GM12878 (cell line): Measurements from ENCODE around the gene ZNF599. TPM values are rescaled to one million over a fixed set of nuclear protein-coding genes. Genes with fewer than 3 reads are reported as not detected.

ENCODE experiments used
- ATF3 ChIP-seq: IDR thresholded peaks from 2 replicates; pipeline ENCODE4 v1.6.1; 2011; ENCODE audit warnings: low read depth, mild to moderate bottlenecking, low read length, moderate library complexity, borderline replicate concordance; ENCODE audit errors: extremely low read depth
- BHLHE40 ChIP-seq, 2 experiments: fragments of 450-650 bp in 1 of 2; IDR thresholded peaks; 2 replicates each; pipeline ENCODE4 v1.6.1; 2011 to 2017; ENCODE audit warnings: low read depth in 2 of 2, borderline replicate concordance in 1 of 2, improper control_type of control experiment in 1 of 2, low read length in 1 of 2, mild to moderate bottlenecking in 1 of 2
- CUX1 ChIP-seq: IDR thresholded peaks from 2 replicates; pipeline ENCODE4 v1.6.1; 2012; ENCODE audit warnings: improper control_type of control experiment, low read depth, low read length; ENCODE audit not compliant: insufficient replicate concordance
- DPF2 ChIP-seq: fragments of 450-650 bp; IDR thresholded peaks from 2 replicates; pipeline ENCODE4 v1.6.1; 2017; ENCODE audit warnings: mild to moderate bottlenecking
- E2F8 ChIP-seq: fragments of 450-650 bp; IDR thresholded peaks from 2 replicates; pipeline ENCODE4 v1.6.1; 2018; ENCODE audit warnings: mild to moderate bottlenecking, low read depth, moderate library complexity; ENCODE audit not compliant: partially characterized antibody
- ELK1 ChIP-seq: IDR thresholded peaks from 2 replicates; pipeline ENCODE4 v1.6.1; 2012; ENCODE audit warnings: low read depth, low read length, improper control_type of control experiment
- HCFC1 ChIP-seq: fragments of 150-350 bp; IDR thresholded peaks from 2 replicates; pipeline ENCODE4 v1.6.1; 2014; ENCODE audit warnings: low read length
- JUND ChIP-seq: IDR thresholded peaks from 2 replicates; pipeline ENCODE4 v1.6.1; 2012; ENCODE audit warnings: low read depth, mild to moderate bottlenecking, low read length, improper control_type of control experiment, moderate library complexity
- KDM1A ChIP-seq: fragments of 200-600 bp; sonication (generic); IDR thresholded peaks from 2 replicates; pipeline ENCODE4 v1.6.1; 2016; ENCODE audit warnings: borderline replicate concordance
- NFYA ChIP-seq: IDR thresholded peaks from 2 replicates; pipeline ENCODE4 v1.6.1; 2011; ENCODE audit warnings: low read depth, mild to moderate bottlenecking, low read length, improper control_type of control experiment, borderline replicate concordance
- PBX3 ChIP-seq: IDR thresholded peaks from 2 replicates; pipeline ENCODE4 v1.6.1; 2011; ENCODE audit warnings: mild to moderate bottlenecking, low read depth, low read length, moderate library complexity; ENCODE audit not compliant: insufficient replicate concordance
- PKNOX1 ChIP-seq: fragments of 450-650 bp; IDR thresholded peaks from 2 replicates; pipeline ENCODE4 v1.6.1; 2016; ENCODE audit warnings: mild to moderate bottlenecking
- SIN3A ChIP-seq: IDR thresholded peaks from 2 replicates; pipeline ENCODE4 v1.6.1; 2012; ENCODE audit warnings: low read depth, low read length, improper control_type of control experiment
- SRF ChIP-seq, 2 experiments: IDR thresholded peaks; 2 replicates each; pipeline ENCODE4 v1.6.1; 2011; ENCODE audit warnings: low read depth in 2 of 2, low read length in 2 of 2, mild to moderate bottlenecking in 1 of 2, moderate library complexity in 1 of 2
- STAT1 ChIP-seq: fragments of 450-650 bp; conservative IDR thresholded peaks from 2 replicates; pipeline ENCODE4 v1.6.1; 2014; ENCODE audit warnings: antibody characterized with exemption, mild to moderate bottlenecking
- YY1 ChIP-seq: IDR thresholded peaks from 2 replicates; pipeline ENCODE4 v1.6.1; 2011; ENCODE audit warnings: low read depth, mild to moderate bottlenecking, low read length
- polyA plus RNA-seq, 11 experiments: library from polyadenylated mRNA; depleted of rRNA in 4 of 11; unstranded in 6 of 11; stranded (reverse) in 5 of 11; fragments of >200 nt; fragmentation: Nextera tagmentation in 4 of 11; fragmentation: Illumina TruSeq in 1 of 11; extraction: Ambion mirVana in 4 of 11; extraction: Trizol in 1 of 11; gene quantifications; 1 replicate in 1 of 11; 2 replicates in 10 of 11; pipeline versions ENCODE4 v1.2.1 to v1.2.3, GENCODE V29; 2011 to 2016; ENCODE audit warnings: inconsistent platforms in 2 of 11, missing spikeins in 2 of 11, low read depth in 1 of 11
- total RNA-seq, 4 experiments: library from RNA; depleted of rRNA in 3 of 4; stranded (reverse); fragments of >200 nt in 3 of 4; fragmentation: Illumina TruSeq in 1 of 4; extraction: Trizol in 1 of 4; gene quantifications; 2 replicates each; pipeline versions ENCODE4 v1.2.1 to v1.2.3, GENCODE V29; 2013 to 2021

The ZNF599 gene
- total and polyA plus RNA-seq, 10 of the 15 experiments (the other 5 are each of a cell fraction or from before 2014, with no cell fraction given), result 0.27 to 4.8 (median 1.9) TPM

- TF ChIP-seq E2F8, result peak; percentile 45
- peak; percentile 66 for TF ChIP-seq PKNOX1
- peak; percentile 75 for TF ChIP-seq YY1
- peak; percentile 51 to 72; a peak in 3 of 4 replicates for TF ChIP-seq SRF (IDR thresholded peaks at IDR 0.05; ENCODE audit: low read depth in 2 of 2, low read length in 2 of 2)
- no peak for TF ChIP-seq ATF3
- TF ChIP-seq SIN3A, result peak; percentile 64; the same call in 1 of the 2 replicates
- no peak for TF ChIP-seq JUND
- TF ChIP-seq DPF2, result 0 out of 2 replicates have a peak, but pooled peaks have one; percentile 32
- no peak for TF ChIP-seq NFYA
- TF ChIP-seq CUX1, result no peak
- no peak for TF ChIP-seq KDM1A
- peak in 1 of 2 experiments; percentile 5; a peak in 2 of 4 replicates for TF ChIP-seq BHLHE40 (IDR thresholded peaks at IDR 0.05; ENCODE audit: borderline replicate concordance in 1 of 2, low read depth in 2 of 2, low read length in 1 of 2)
- TF ChIP-seq STAT1, result no peak
- peak; percentile 43 for TF ChIP-seq PBX3
- TF ChIP-seq ELK1, result peak; percentile 95
- peak; percentile 95 for TF ChIP-seq HCFC1
Observed at GRCh38 chr19:34772697-34773554, at the start of gene ZNF599 (continued).
